Keratinocyte (primary cell): ENCODE results near the gene TMEM185B. TPM values are rescaled to one million over a fixed set of nuclear protein-coding genes. Genes with fewer than 3 reads are reported as not detected.

Experiments
- DNase-seq: peaks from one replicate; pipeline ENCODE4 v3.0.0-alpha.2; 2011; ENCODE audit warnings: low read depth, missing footprints, low spot score
- FAIRE-seq: peaks from 2 replicates; lab custom pipeline; 2011; peaks lifted over from hg19 to GRCh38; lab: Jason Lieb, UNC
- H2AFZ ChIP-seq: 2 replicates; pipeline ENCODE4 v1.6.0; 2012; ENCODE audit warnings: low read length, control low read depth, inconsistent platforms; ENCODE audit not compliant: control insufficient read depth
- H3K27ac ChIP-seq: 2 replicates; pipeline ENCODE4 v1.5.1; 2011; ENCODE audit warnings: low read length; ENCODE audit not compliant: control insufficient read depth, insufficient read depth
- H3K27me3 ChIP-seq: 3 replicates; pipeline ENCODE4 v1.6.0; 2011; ENCODE audit warnings: low read length; ENCODE audit not compliant: control insufficient read depth, insufficient read depth; ENCODE audit errors: extremely low read depth
- H3K36me3 ChIP-seq, 2 experiments: 2 replicates in 1 of 2; 3 replicates in 1 of 2; pipeline ENCODE4 v1.5.1; 2011; ENCODE audit warnings: low read length in 2 of 2, mild to moderate bottlenecking in 1 of 2; ENCODE audit not compliant: control insufficient read depth in 2 of 2, insufficient read depth in 2 of 2; ENCODE audit errors: extremely low read depth in 1 of 2
- H3K4me1 ChIP-seq: 3 replicates; pipeline ENCODE4 v1.5.1; 2011; ENCODE audit warnings: low read length; ENCODE audit not compliant: control insufficient read depth, insufficient read depth; ENCODE audit errors: extremely low read depth
- H3K4me2 ChIP-seq: 3 replicates; pipeline ENCODE4 v1.6.0; 2011; ENCODE audit warnings: low read depth, low read length; ENCODE audit not compliant: control insufficient read depth, insufficient read depth; ENCODE audit errors: extremely low read depth
- H3K4me3 ChIP-seq, 3 experiments: fragments of 200-600 bp in 1 of 3; sonication (generic) in 1 of 3; 2 replicates in 2 of 3; 3 replicates in 1 of 3; pipeline ENCODE4 v1.5.1; 2011 to 2016; ENCODE audit warnings: low read length in 3 of 3, mild to moderate bottlenecking in 3 of 3, control low read depth in 2 of 3, inconsistent platforms in 1 of 3, low read depth in 1 of 3, mixed read lengths in 1 of 3, mixed run types in 1 of 3, moderate library complexity in 1 of 3; ENCODE audit not compliant: control insufficient read depth in 2 of 3, insufficient read depth in 2 of 3; ENCODE audit errors: extremely low read depth in 1 of 3
- H3K79me2 ChIP-seq: 2 replicates; pipeline ENCODE4 v1.6.0; 2012; ENCODE audit warnings: low read length; ENCODE audit not compliant: control insufficient read depth, insufficient read depth
- H3K9ac ChIP-seq: 3 replicates; pipeline ENCODE4 v1.6.0; 2011; ENCODE audit warnings: low read length; ENCODE audit not compliant: control insufficient read depth, insufficient read depth; ENCODE audit errors: extremely low read depth
- H3K9me1 ChIP-seq: 3 replicates; pipeline ENCODE4 v1.6.0; 2011; ENCODE audit warnings: low read length; ENCODE audit not compliant: control insufficient read depth, insufficient read depth; ENCODE audit errors: extremely low read depth
- H3K9me3 ChIP-seq: 2 replicates; pipeline ENCODE4 v1.5.1; 2012; ENCODE audit warnings: low read depth, low read length; ENCODE audit not compliant: control insufficient read depth
- H4K20me1 ChIP-seq: 3 replicates; pipeline ENCODE4 v1.6.0; 2011; ENCODE audit warnings: low read length; ENCODE audit not compliant: control insufficient read depth, insufficient read depth; ENCODE audit errors: extremely low read depth
- EZH2 ChIP-seq: IDR thresholded peaks from one replicate; pipeline ENCODE4 v1.6.1; 2012; ENCODE audit warnings: inconsistent platforms, mild to moderate bottlenecking, low read length, moderate library complexity
- dilution Hi-C: fragments of 300-500 bp; cut with MboI; formaldehyde crosslinking; loops from one replicate; pipeline ENCODE4 v1.7.0; 2020; ENCODE audit warnings: low sequenced_read_pairs; ENCODE audit not compliant: extremely low pct_ligation_motif_present
- polyA plus RNA-seq, 5 experiments: library from polyadenylated mRNA; depleted of rRNA in 3 of 5; stranded (reverse) in 3 of 5; stranded (forward) in 1 of 5; unstranded in 1 of 5; fragments of >200 nt; gene quantifications; 1 replicate in 1 of 5; 2 replicates in 3 of 5; 3 replicates in 1 of 5; pipeline versions ENCODE4 v1.2.1 to v1.2.3, GENCODE V29; 2011 to 2012; ENCODE audit warnings: missing spikeins in 2 of 5, low read depth in 1 of 5, low replicate concordance in 1 of 5
- TF ChIP-seq, protein P1 (sequence below), 3 experiments: IDR thresholded peaks in 1 of 3; conservative IDR thresholded peaks in 1 of 3; optimal IDR thresholded peaks in 1 of 3; 2 replicates in 2 of 3; 3 replicates in 1 of 3; pipeline versions ENCODE3 to v1.5.1; 2011; ENCODE audit warnings: low read length in 3 of 3, mild to moderate bottlenecking in 3 of 3, moderate library complexity in 2 of 3, control low read depth in 1 of 3, inconsistent platforms in 1 of 3; ENCODE audit not compliant: insufficient read depth in 2 of 3; ENCODE audit errors: extremely low read depth in 1 of 3

TMEM185B gene
- polyA plus RNA-seq, 1 donor (not counting 4 experiments of a cell fraction or from before 2014, with no cell fraction given), result 13.4 TPM

GRCh38 chr2:120180066-120180465 is 43.1 kb downstream of the TMEM185B start:
- DNase-seq (no peak), FAIRE-seq (no peak)
- Histone ChIP-seq H3K27me3 (no peaks in the 10 kb centered on the region), H3K79me2 (peaks cover 13% of the 10 kb centered on the region), H4K20me1 (no peaks in the 10 kb centered on the region), H2AFZ (no peak overlapping the region), H3K4me3 (no peak overlapping the region), H3K36me3 (peaks cover 1 to 4% of the 10 kb centered on the region in 2 experiments), H3K9ac (no peak overlapping the region), H3K27ac (no peak overlapping the region), H3K4me2 (no peak overlapping the region), H3K9me1 (no peaks in the 10 kb centered on the region), H3K9me3 (no peaks in the 10 kb centered on the region), H3K4me1 (peaks cover 17% of the 10 kb centered on the region)
- dilution Hi-C loops, result no loop called here
- TF ChIP-seq, protein P1, sequence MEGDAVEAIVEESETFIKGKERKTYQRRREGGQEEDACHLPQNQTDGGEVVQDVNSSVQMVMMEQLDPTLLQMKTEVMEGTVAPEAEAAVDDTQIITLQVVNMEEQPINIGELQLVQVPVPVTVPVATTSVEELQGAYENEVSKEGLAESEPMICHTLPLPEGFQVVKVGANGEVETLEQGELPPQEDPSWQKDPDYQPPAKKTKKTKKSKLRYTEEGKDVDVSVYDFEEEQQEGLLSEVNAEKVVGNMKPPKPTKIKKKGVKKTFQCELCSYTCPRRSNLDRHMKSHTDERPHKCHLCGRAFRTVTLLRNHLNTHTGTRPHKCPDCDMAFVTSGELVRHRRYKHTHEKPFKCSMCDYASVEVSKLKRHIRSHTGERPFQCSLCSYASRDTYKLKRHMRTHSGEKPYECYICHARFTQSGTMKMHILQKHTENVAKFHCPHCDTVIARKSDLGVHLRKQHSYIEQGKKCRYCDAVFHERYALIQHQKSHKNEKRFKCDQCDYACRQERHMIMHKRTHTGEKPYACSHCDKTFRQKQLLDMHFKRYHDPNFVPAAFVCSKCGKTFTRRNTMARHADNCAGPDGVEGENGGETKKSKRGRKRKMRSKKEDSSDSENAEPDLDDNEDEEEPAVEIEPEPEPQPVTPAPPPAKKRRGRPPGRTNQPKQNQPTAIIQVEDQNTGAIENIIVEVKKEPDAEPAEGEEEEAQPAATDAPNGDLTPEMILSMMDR (optimal IDR thresholded peaks at IDR 0.05 in 1 of 3, IDR thresholded peaks at IDR 0.05 in 1 of 3, conservative IDR thresholded peaks at IDR 0.05 in 1 of 3; ENCODE audit: extremely low read depth in 1 of 3, insufficient read depth in 2 of 3, low read length in 3 of 3), result no peak
- no peak for TF ChIP-seq EZH2

- H3K4me3 ChIP-seq, result no peak overlapping the region
- no peak overlapping the region for H3K4me2 ChIP-seq
- no peak overlapping the region for H3K27ac ChIP-seq
- DNase-seq (no peak), FAIRE-seq (no peak)
- H3K36me3 ChIP-seq, result peaks cover 1 to 4% of the 10 kb centered on the region in 2 experiments
- no peaks in the 10 kb centered on the region for H3K9me3 ChIP-seq
- H3K79me2 ChIP-seq, result peaks cover 13% of the 10 kb centered on the region
- TF ChIP-seq EZH2, result no peak
- TF ChIP-seq, protein P1 (optimal IDR thresholded peaks at IDR 0.05 in 1 of 3, IDR thresholded peaks at IDR 0.05 in 1 of 3, conservative IDR thresholded peaks at IDR 0.05 in 1 of 3; ENCODE audit: extremely low read depth in 1 of 3, insufficient read depth in 2 of 3, low read length in 3 of 3), result no peak
- dilution Hi-C loops, result no loop called here
- H3K9me1 ChIP-seq, result no peaks in the 10 kb centered on the region
- H4K20me1 ChIP-seq, result no peaks in the 10 kb centered on the region
- no peaks in the 10 kb centered on the region for H3K27me3 ChIP-seq
- H3K9ac ChIP-seq, result no peak overlapping the region
- peaks cover 22% of the 10 kb centered on the region for H3K4me1 ChIP-seq
- H2AFZ ChIP-seq, result no peak overlapping the region
These were observed 43.8 kb downstream of the TMEM185B start for GRCh38 chr2:120179396-120179795.
